Stimulated activated CD4-positive, alpha-beta T cell treated with anti-CD3 and anti-CD28 coated beads, Interleukin-15, amount 100 ng/mL, for 24 hours (primary cell): ENCODE measurements around the gene SMPDL3B.
A peak's percentile ranks its signal among the peaks of the same experiment; 100 is the strongest.

Experiments used
- DNase-seq: peaks from one replicate; pipeline ENCODE4 v3.0.0-alpha.2; 2020

Gene SMPDL3B

DNA sequence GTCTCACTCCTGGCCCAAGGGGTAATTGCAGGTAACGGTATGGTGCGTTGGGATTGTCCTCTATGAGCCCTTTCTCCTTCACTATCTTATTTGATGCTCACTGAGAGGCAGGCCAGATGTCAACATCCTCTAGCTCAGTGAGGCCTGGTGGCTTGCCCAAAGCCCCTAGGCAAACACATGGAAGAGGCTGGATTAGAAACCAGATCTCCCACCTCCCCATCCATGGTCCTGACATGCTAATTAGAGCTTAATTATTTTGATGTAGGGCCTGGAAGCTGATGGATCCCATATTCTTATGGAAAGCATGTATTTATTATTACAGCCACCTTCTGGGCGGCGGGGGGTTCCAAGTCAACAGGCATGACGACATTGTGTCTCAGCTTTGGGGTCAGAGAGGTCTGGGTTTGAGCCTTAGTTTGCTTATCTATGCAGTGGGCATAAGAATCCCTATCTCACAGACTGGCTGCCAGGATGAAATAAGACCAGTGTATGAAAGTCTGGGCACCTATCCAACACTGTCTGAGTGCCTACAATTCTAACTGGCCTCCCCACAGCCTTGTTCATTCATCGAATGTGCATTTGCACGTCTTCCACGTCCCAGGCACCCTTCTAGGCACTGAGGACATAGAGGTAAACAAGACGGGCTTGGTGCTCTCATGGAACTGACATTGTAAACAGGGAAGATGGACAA is 6.2 kb downstream of the SMPDL3B start:
- DNase-seq = no peak

DNA sequence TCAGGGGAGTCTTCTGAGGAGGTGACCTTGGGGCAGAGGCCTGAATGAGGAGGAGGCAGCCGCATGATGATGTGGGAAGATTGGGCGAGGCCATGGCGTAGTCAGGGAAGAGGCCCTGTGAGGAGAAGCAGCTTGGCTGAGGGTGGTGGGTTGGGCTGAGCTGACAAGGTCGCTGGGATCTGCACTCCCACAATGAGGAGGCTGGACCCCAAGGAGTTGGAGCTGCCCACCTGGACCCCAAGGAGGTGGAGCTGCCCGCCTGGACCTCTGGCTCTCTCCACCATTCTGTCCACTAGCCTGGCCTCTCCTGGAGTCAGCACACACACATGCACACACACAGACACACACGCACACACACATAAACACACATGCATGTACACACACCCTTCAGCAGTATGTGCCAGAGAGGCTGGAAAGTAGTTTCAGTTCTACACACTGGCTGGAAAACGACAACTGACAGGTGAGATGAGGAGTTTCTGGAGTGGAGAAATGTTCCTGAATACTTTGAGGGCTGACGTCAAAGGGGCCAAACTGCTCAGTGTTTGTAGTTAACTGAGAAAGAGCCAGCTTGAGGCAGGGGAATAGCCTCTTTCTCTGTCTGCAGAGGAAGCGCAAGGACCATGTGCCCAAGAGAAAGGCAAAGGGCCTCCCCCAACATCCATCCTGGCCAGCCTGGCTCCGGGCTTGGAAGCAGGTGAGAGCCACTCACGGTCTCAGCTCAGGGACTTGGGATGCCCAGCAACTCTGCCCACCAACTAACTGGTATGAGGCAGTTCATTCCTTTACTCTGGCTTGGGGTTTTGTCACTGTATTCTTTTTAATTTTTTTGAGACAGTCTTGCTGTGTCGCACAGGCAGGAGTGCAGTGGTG is 7.1 kb downstream of the SMPDL3B start:
- DNase-seq = no peak

DNA sequence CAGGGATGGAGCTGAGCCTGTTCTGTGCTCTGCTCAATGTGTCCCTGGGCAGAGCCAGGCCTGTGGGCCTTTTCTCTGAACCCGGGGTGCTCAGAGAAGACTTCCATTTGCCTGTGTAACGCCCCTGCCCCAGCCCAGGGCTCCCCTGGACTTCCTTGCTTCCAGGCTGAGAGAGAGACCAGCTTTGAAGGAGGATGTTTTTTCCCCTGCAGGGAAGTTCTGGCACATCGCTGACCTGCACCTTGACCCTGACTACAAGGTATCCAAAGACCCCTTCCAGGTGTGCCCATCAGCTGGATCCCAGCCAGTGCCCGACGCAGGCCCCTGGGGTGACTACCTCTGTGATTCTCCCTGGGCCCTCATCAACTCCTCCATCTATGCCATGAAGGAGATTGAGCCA is 10.2 kb downstream of the SMPDL3B start:
- DNase-seq = no peak

DNA sequence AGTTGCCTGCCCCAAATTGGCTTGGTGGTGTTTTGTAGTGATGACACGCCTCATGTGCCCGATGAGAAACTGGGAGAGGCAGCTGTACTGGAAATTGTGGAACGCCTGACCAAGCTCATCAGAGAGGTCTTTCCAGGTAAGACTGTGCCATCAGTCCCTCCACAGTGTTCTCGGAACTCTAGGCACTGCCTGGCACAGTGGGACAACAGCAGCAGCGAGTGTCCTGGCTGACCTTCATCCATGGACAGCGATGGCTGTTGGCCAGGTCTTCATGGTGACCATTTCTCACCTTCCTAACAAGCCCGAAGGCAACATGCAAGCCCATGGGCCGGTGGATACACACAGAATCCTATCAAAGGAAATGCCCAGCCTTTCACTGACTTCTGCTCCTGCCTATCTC is 14.2 kb downstream of the SMPDL3B start:
- DNase-seq = no peak

DNA sequence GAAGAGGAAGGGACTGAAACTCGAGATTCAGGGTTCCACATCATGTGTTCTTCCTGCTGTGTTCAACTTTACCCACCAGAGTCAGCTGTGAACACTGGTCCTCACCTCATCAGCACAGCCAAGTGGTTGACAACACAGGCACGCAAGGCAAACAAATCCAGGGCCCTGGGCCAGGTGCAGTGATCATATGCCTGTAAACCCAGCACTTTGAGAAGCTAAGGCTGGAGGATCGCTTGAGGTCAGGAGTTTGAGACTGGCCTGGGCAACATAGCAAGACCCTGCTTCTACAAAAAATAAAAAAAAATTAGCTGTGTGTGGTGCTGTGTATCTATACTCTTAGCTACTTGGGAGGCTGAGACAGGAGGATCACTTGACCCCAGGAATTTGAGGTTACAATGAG is 16.6 kb downstream of the SMPDL3B start:
- no peak for DNase-seq

DNA sequence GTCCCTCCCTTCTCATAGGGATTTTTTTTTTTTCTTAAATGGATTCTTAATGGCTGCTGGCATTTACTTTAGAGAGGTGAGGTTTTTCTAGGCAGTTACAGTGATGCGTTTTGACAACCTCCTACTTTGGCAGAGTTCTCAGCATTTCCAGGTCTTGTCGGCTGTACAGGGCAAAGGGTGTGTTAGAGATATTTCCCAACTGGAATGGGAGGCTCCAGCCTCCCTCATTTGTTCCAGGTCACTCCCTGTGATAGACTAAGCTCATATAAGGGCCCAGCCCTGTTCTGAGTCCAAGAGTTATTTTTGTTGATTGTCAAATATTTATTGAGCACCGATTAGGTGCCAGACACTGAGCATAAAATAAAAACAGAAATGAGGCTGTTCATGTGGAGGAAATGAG is 17.3 kb downstream of the SMPDL3B start:
- DNase-seq = no peak

DNA sequence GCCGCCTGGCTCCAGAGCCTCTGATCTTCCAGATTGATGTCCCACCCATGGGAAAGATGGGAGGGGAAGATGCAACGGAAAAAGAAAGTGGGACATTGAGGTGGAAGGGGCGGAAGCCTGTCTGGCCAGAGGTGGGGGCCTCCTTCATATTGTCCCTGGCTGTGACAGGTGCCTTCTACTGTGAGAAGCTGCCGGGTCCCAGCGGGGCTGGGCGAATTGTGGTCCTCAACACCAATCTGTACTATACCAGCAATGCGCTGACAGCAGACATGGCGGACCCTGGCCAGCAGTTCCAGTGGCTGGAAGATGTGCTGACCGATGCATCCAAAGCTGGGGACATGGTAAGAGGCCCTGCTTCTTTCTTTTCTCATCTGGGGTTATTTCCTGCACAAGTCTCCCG is 19.4 kb downstream of the SMPDL3B start:
- no peak for DNase-seq

DNA sequence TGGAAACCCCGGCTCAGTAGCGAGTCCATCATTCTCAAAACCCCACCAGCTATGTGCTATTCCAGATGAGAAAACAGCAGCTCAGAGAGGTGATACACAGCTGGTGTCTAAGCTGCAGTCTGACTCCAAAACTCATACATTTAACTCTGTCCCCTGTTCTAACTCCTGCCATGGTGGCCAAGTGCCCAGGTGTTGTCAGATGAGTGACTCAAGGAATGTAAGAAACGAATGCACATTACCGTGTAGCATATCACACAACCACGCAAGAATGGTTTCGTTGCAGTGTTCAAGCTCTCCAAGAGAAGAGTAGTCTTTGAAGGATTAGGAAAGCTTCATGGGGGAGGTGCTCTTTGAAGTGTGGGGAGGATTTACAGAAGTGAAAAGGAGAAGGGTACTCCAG is 20.3 kb downstream of the SMPDL3B start:
- DNase-seq = no peak

DNA sequence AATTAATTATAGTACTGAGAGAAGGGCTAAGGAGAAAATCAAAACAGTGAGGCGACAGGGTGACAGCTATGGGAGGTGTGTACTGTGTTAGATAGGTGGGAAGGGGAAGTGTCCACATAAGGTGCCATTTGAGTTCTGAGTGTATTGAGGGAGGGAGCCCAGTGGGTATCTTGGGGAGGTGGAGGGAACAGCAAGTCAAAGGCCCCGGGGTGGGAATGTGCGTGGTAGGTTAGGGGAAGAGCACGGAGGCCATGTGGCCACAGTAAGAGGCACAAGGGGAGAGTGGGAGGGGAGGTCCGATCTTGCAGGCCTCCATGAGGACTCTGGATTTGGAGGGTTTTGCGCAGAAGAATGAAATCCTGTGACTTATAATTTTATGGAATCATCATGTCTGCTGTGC is 22.0 kb downstream of the SMPDL3B start:
- no peak for DNase-seq

DNA sequence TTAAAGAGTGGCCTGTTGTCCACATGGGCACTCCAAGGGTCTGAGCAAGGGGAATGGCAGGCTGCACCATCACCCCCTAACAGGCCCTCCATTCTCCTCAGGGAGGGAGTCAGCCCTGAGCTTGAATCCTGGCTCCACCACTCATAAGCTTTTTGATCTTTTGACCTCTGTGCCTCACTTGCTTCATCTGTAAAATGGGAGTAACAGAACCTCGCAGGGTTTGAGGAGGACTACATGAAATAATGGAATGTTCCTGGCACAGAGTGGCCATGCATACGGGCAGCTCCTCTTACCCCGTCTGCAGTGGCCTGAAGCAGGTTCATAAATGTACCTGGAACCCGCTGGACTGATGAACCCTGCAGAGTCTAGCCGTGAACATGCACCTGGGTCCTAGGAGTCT is 22.9 kb downstream of the SMPDL3B start:
- no peak for DNase-seq

DNA sequence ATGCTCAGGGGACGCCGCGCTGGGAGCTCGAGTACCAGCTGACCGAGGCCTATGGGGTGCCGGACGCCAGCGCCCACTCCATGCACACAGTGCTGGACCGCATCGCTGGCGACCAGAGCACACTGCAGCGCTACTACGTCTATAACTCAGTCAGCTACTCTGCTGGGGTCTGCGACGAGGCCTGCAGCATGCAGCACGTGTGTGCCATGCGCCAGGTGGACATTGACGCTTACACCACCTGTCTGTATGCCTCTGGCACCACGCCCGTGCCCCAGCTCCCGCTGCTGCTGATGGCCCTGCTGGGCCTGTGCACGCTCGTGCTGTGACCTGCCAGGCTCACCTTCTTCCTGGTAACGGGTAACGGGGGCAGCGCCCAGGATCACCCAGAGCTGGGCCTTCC is 23.7 kb downstream of the SMPDL3B start:
- no peak for DNase-seq

DNA sequence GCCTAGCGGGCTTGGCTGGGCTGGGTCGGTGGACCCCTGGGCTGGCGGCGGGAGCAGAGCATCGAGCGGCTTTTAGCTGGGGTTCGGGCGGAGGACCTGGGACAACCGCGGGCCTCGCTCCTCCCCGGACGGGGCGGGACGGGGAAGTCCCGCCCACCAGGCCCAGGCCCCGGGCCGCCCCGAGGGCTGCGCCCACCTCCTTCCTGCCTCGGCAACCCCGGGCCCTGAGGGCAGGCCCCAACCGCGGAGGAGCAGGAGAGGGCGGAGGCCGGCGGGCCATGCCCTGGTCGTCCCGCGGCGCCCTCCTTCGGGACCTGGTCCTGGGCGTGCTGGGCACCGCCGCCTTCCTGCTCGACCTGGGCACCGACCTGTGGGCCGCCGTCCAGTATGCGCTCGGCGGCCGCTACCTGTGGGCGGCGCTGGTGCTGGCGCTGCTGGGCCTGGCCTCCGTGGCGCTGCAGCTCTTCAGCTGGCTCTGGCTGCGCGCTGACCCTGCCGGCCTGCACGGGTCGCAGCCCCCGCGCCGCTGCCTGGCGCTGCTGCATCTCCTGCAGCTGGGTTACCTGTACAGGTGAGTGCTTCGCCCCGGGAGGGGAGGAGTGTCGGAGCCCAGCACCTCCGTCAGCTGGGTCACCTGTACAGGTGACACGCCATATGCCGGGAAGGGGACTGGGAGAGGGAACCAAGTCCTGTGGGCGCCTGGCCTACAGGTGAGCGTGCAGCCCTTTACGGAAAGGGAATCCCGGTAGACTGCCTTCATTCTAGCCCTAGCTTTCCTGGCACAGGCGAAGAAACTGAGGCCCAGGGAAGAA is 25.2 kb downstream of the SMPDL3B start, which contains the start of gene XKR8:
Gene XKR8, plus strand, starts transcription at position 182 of the 812 bp plus-strand sequence. Its CDS starts 97 bp downstream, at position 279.
- DNase-seq = peak; percentile 90

DNA sequence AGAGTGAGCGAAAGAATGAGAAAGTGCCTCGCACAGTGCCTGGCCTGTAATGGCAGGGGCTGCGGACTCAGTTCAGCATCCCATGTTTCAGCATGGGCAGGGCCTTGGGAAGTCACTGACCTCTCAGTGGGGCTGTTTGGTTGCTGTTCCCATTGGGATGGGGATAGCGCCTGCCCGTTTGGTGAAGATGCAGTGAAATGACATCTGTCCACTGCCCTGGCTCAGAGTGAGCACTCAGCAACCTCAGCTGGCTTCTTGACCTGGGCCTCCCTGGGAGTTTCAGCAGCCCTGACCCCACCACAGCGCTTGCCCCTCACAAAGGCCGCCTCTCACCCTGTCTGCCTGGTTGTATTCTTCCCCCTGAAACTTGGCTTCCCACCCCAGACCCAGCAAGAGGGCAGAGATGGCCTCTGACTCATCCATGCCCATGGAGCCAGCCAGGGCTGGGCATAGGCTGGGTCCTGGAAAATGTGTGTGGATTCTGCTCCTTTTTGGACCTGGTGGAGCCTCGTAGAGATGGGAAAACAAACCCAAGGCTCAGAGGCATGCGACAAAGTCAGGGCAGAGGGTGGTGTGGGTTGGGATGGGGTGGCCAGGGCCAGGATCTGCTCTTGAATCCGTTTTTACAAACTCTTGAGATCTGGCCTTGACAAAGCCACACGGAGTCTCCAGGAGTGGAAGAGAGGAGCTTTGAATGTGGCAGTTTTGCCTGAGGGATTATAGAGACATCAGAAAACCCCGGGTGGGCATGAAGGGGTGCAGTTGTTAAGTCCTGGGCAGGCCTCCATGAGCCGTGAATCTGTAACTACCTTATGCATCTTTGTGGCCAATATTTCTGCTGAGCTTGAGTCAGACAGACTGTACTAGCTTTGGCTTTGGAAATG is 26.2 kb downstream of the SMPDL3B start:
- DNase-seq = no peak

DNA sequence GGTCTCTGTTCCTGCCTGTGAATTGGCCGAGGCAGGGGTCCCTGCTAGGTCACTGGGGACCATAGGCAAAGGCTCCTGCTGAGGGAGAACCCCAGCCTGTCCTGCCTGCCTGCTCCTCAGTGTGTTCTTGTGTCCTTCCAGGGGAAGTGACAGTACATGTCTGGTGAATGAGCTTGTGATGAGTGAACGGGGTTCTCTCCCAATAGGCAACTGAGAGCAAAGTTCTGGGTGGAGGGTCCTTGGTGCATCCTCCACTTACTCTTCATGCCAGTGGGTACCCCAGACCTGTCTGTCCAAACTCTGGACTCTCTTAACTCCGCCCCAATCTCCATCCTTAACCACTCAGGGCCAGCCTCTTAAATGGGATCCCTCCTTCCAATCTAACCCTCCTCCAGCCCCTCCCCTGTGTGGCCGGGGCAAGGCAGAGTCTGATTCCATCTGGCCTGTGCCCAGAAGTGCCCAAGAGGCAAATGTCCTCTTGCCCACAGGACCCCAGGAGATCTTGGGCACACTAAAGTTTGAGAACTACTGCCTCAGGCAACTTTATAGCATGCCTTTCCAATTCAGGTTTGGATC is 26.9 kb downstream of the SMPDL3B start:
- DNase-seq = no peak

DNA sequence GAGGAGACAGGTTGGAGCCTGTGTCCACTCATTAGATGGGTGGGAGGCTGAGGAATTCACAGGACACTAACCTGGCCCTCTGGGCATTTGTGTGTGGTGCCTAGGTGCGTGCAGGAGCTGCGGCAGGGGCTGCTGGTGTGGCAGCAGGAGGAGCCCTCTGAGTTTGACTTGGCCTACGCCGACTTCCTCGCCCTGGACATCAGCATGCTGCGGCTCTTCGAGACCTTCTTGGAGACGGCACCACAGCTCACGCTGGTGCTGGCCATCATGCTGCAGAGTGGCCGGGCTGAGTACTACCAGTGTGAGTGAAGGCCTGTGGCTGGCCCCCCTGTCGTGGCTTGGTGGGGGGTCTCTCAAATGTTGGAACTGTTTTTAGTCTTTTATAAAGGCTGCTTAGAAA is 28.6 kb downstream of the SMPDL3B start:
- no peak for DNase-seq

DNA sequence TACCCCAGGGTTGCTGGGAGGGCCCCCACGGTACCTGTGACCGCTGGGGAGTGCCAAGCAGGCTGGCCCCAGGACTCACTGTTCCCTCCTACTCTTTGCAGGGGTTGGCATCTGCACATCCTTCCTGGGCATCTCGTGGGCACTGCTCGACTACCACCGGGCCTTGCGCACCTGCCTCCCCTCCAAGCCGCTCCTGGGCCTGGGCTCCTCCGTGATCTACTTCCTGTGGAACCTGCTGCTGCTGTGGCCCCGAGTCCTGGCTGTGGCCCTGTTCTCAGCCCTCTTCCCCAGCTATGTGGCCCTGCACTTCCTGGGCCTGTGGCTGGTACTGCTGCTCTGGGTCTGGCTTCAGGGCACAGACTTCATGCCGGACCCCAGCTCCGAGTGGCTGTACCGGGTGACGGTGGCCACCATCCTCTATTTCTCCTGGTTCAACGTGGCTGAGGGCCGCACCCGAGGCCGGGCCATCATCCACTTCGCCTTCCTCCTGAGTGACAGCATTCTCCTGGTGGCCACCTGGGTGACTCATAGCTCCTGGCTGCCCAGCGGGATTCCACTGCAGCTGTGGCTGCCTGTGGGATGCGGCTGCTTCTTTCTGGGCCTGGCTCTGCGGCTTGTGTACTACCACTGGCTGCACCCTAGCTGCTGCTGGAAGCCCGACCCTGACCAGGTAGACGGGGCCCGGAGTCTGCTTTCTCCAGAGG is 31.8 kb downstream of the SMPDL3B start:
- no peak for DNase-seq

DNA sequence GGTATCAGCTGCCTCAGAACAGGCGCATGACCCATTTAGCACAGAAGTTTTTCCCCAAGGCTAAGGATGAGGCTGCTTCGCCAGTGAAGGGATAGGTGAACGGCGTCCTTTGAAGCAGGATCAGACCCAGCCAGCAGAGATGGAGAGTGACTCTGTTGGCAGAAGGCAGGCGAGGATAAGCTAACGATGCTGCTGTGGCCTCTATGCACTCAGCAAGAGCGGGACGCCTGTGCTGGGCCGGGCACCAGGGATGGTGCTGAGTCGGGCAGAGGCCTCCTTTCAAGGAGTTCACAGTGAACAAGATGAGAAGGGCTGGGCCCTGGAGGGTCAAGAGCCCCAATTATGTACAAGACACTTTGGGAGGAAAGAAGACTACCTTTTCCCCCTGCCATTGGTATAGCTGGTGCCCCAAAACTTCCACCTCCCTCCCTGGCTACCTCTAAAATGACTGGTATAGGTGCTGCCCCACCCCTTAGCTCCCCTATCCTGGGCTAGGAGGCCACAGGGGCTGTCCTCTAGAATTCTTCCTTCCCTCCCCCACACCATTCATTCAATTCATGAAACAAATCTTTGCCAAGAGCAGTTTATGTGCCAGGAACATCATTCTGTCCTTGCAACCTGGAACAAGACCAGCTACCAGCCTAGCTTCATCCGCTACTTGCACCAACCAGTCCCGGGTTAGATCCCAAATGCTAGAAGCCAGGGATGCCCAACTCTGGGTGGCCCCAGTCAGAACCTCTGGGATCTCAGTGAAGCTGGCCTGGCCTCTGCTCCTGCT is 32.5 kb downstream of the SMPDL3B start:
- no peak for DNase-seq

DNA sequence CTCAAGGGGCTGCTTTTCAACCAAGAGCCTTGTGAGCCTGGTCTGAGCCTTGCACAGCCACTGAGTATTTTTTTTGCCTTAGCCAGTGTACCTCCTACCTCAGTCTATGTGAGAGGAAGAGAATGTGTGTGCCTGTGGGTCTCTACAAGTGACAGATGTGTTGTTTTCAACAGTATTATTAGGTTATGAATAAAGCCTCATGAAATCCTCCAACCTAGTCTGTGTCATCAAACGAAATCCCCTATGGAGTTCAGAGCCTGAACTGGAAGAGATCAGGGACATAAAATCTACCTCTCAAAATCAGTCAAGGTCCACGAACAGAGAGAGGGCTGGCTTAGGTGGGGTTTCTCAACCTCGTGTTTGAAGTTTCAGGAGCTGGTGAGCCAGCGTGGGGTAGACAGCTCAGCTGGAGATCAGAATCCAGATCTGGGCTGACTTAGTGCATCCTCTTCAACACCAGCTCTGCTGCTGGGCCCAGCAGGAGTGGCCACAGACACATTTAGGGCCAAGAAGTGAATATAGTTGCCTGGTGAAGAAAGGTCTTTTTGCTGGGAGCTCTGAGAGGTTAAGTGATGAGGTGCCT is 33.2 kb downstream of the SMPDL3B start:
- DNase-seq = no peak

DNA sequence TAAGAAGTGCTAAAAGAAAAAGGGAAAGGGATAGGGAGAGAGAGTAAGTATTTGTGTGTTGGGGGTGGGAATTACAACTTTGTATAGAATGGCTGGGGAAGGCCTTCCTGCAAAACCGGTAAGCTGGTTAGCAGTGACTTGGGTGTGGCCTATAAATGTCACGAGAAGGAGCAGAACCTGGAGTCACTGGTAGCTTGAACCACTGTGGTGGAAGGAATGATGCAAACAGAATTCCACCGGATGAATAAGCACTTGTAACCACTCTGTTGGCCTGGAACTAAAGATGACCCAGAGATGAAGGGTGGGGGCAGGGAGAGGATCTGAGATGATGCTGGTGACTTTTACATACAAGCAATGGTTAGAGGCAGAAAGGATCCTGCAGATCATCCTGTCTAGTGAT is 33.9 kb downstream of the SMPDL3B start:
- peak; percentile 23 for DNase-seq

DNA sequence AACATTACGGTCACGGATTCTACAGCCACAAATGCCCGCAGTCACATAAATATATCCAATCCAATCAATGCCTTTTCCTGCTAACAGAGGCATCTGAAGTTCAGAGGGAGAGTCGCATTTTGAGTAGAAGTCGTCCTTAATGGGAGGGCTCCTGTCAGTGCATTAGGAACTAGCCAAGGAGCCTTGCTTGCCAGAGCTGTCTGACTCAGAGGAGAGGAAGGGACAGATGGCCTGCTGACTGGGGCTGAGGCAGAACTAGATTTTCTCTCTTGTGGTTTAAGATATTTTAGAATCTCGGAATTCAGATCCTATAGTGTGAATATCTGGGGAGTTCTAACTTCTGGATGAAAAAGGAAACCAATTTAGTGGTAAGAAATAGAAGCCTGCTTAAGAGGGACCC is 35.6 kb downstream of the SMPDL3B start:
- DNase-seq = no peak
